Measurements from ENCODE around the gene NTF4. TPM values are rescaled to one million over a fixed set of nuclear protein-coding genes. Genes with fewer than 3 reads are reported as not detected.
"Not testable (repeated sequence)": the region's sequence is repeated elsewhere in the genome, so short reads cannot be mapped to it uniquely, and the experiment has no call there.

Gene NTF4
- total RNA-seq, 1 donor from 2014 or later: 7.3 TPM

DNA sequence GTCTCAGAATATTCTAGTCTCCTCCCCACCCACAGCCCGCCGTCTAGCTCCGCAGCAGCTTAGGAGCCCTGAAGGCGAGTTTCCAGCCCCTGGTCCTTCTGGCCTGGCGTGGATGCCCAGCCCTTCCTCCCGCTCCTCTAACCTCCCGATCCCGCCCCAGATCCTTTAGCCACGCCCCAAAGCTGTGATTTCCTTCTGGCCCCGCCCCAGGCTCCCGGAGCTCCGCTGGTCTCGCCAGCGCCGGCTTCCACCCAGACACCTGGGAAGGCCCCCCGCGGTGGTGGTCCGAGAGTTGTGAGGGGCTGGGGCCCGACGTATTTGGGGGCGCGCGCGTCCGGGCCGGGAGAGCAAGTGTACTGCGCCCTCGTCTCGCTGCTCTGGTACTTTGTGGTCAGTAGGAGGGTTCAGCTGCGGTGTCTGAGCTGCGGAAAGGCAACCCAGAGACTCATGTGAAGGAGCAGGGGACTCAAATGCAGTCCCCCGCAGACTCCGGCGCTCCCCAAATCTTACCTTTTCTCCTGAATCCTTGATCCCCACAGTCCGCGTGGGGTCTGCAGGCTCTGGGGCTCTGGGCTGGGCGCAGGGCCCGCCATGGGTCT is 6.9 kb downstream of the NTF4 start, which contains the start of gene CGB7:
Gene CGB7, minus strand, starts transcription at position 114 of the 599 bp plus-strand sequence. CDS start 2,374 bp downstream, outside the sequence.
- H3K36me3 Mint-ChIP-seq (ENCODE audit: low read depth, unreplicated experiment): peaks cover 7% of the 10 kb centered on the region
- TF ChIP-seq, protein P1, sequence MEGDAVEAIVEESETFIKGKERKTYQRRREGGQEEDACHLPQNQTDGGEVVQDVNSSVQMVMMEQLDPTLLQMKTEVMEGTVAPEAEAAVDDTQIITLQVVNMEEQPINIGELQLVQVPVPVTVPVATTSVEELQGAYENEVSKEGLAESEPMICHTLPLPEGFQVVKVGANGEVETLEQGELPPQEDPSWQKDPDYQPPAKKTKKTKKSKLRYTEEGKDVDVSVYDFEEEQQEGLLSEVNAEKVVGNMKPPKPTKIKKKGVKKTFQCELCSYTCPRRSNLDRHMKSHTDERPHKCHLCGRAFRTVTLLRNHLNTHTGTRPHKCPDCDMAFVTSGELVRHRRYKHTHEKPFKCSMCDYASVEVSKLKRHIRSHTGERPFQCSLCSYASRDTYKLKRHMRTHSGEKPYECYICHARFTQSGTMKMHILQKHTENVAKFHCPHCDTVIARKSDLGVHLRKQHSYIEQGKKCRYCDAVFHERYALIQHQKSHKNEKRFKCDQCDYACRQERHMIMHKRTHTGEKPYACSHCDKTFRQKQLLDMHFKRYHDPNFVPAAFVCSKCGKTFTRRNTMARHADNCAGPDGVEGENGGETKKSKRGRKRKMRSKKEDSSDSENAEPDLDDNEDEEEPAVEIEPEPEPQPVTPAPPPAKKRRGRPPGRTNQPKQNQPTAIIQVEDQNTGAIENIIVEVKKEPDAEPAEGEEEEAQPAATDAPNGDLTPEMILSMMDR (IDR thresholded peaks at IDR 0.05; ENCODE audit: insufficient read depth, low read depth, low read length): no peak
- no peak for TF ChIP-seq EZH2 (IDR thresholded peaks at IDR 0.05; ENCODE audit: insufficient read depth, low read length)
- H3K9ac ChIP-seq (ENCODE audit: low read length): peak within 1 kb of the TSS; percentile 81

DNA sequence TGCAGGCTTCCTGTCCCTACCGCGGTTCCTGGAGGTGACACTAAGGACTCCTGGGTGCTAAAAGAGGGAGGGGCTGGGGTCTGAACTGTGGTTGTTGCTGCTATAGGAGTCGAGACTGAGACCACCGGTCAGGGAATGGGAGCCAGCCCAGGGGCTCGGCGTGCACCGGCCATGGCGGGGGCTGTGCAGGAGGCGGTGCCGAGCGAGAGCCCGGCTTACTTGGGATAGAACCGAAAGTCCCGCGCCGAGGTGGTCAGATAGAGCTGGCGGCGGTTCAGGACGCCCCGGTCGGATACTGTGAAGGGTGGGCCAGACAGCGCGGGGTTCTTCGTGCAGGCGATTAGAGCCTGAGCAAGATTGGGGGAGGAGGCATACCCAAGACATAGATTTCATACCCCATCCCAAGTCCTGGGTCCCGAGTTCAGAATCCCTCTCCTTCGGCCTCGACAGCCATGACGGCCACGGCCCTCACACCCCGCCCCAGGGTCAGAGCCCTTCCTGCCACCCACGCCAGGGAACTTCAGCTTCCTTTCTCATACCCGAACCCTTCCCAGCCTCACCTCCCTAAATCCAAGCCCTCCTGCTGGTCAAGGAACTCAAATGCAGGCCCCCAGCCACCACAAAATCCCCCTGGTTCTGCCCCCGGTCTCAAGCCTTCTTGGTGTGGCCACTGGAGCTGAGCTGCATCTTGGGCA is 7.6 kb downstream of the NTF4 start:
- peaks cover 10% of the 10 kb centered on the region for H3K27me3 Mint-ChIP-seq (ENCODE audit: low read depth, unreplicated experiment)
- not testable (repeated sequence) for H3K36me3 ChIP-seq (ENCODE audit: insufficient read depth, low read length); H3K36me3 Mint-ChIP-seq (ENCODE audit: low read depth, unreplicated experiment); H3K9me3 Mint-ChIP-seq (ENCODE audit: unreplicated experiment); FAIRE-seq; H3K9me3 ChIP-seq (ENCODE audit: insufficient read depth, low read depth, low read length); H3K27me3 ChIP-seq (ENCODE audit: insufficient read depth, low read length); DNase-seq (ENCODE audit: low read depth)
- Histone ChIP-seq H3K9ac (ENCODE audit: low read length) (peak overlapping the region; percentile 81), H2AFZ (ENCODE audit: low read depth, low read length) (peak overlapping the region; percentile 78), H3K4me1 (ENCODE audit: insufficient read depth, low read length) (peaks cover 19% of the 10 kb centered on the region), H3K27ac (ENCODE audit: low read depth, low read length) (peak overlapping the region; percentile 23), H3K4me3 (ENCODE audit: insufficient read depth, low read depth, low read length) (peak overlapping the region; percentile 81), H3K79me2 (ENCODE audit: insufficient read depth, low read length) (peaks cover 59% of the 10 kb centered on the region), H3K4me2 (ENCODE audit: low read length) (peak overlapping the region; percentile 90), H4K20me1 (ENCODE audit: insufficient read depth, low read length) (peaks cover 37% of the 10 kb centered on the region)
- peaks cover 11% of the 10 kb centered on the region for H3K4me1 Mint-ChIP-seq (ENCODE audit: low read depth, unreplicated experiment)
- H3K4me3 Mint-ChIP-seq (ENCODE audit: unreplicated experiment): peak overlapping the region; percentile 93
- H3K27ac Mint-ChIP-seq (ENCODE audit: unreplicated experiment): peak overlapping the region; percentile 93

More for the DNA sequence above, 6.9 kb downstream of the NTF4 start, which contains the start of gene CGB7:
- Histone ChIP-seq H4K20me1 (ENCODE audit: insufficient read depth, low read length) (peaks cover 41% of the 10 kb centered on the region), H3K27ac (ENCODE audit: low read depth, low read length) (peak within 1 kb of the TSS; percentile 33), H2AFZ (ENCODE audit: low read depth, low read length) (peak within 1 kb of the TSS; percentile 78), H3K4me3 (ENCODE audit: insufficient read depth, low read depth, low read length) (peak within 1 kb of the TSS; percentile 81), H3K9me3 (ENCODE audit: insufficient read depth, low read depth, low read length) (no peaks in the 10 kb centered on the region), H3K4me2 (ENCODE audit: low read length) (peak within 1 kb of the TSS; percentile 90), H3K79me2 (ENCODE audit: insufficient read depth, low read length) (peaks cover 59% of the 10 kb centered on the region), H3K27me3 (ENCODE audit: insufficient read depth, low read length) (no peaks in the 10 kb centered on the region), H3K36me3 (ENCODE audit: insufficient read depth, low read length) (no peaks in the 10 kb centered on the region), H3K4me1 (ENCODE audit: insufficient read depth, low read length) (peaks cover 19% of the 10 kb centered on the region)
- Mint-ChIP-seq H3K4me1 (ENCODE audit: low read depth, unreplicated experiment) (peaks cover 11% of the 10 kb centered on the region), H3K9me3 (ENCODE audit: unreplicated experiment) (no peaks in the 10 kb centered on the region), H3K27ac (ENCODE audit: unreplicated experiment) (peak within 1 kb of the TSS; percentile 93), H3K4me3 (ENCODE audit: unreplicated experiment) (peak within 1 kb of the TSS; percentile 93), H3K27me3 (ENCODE audit: low read depth, unreplicated experiment) (peaks cover 10% of the 10 kb centered on the region)
- FAIRE-seq (no peak), DNase-seq (ENCODE audit: low read depth) (peak; percentile 35)

DNA sequence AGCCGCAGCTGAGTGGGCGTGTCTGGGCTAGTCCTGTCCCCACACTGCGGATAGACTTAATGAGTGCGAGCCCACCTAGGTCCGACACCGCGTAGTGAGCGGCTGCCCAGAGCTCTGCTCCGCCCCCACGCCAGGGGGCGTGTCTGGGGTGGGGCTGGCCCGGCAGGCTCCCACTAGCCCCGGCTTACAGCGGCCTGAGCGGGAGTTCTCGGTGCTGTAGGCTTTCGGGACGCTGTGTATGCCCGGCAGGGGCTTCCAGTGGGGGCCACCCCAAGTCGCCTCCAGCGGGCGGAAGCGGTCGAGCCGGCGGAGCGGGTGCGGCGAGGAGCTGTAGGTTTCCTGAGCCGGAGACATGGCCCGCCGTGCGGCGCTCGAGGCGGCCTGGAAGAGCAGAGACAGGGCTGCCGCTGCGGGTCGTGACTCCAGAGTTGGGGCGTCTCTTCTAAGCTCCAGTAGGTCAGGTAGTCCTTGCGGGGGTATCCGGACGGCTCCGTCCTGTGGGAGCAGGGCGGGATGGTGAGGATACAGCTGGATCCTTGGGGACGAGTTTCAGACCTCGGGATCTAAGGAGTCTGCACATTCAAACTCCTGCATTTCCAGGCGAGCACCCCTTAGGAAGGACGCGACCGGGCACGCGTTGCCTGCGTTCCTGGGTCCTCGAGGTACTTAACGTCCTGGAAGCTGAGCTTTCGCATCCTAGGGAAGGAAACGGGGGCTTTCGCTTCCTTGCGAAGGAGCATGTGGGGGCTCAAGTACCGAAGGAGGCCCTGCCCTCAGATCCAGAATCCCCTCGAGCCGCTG is 8.3 kb downstream of the NTF4 start:
- TF ChIP-seq EZH2 (IDR thresholded peaks at IDR 0.05; ENCODE audit: insufficient read depth, low read length): no peak
- TF ChIP-seq, protein P1 (IDR thresholded peaks at IDR 0.05; ENCODE audit: insufficient read depth, low read depth, low read length): no peak
- peak overlapping the region; percentile 78 for H2AFZ ChIP-seq (ENCODE audit: low read depth, low read length)
- no peak for FAIRE-seq
- H3K9ac ChIP-seq (ENCODE audit: low read length): peak overlapping the region; percentile 81
- Mint-ChIP-seq H3K27ac (ENCODE audit: unreplicated experiment) (peak overlapping the region; percentile 69), H3K27me3 (ENCODE audit: low read depth, unreplicated experiment) (peaks cover 10% of the 10 kb centered on the region), H3K4me1 (ENCODE audit: low read depth, unreplicated experiment) (peaks cover 11% of the 10 kb centered on the region), H3K9me3 (ENCODE audit: unreplicated experiment) (no peaks in the 10 kb centered on the region), H3K36me3 (ENCODE audit: low read depth, unreplicated experiment) (peaks cover 7% of the 10 kb centered on the region), H3K4me3 (ENCODE audit: unreplicated experiment) (peak overlapping the region; percentile 93)
- H3K4me3 ChIP-seq (ENCODE audit: insufficient read depth, low read depth, low read length): peak overlapping the region; percentile 81
- peak overlapping the region; percentile 23 for H3K27ac ChIP-seq (ENCODE audit: low read depth, low read length)
- peak overlapping the region; percentile 90 for H3K4me2 ChIP-seq (ENCODE audit: low read length)
- peaks cover 52% of the 10 kb centered on the region for H3K79me2 ChIP-seq (ENCODE audit: insufficient read depth, low read length)
- DNase-seq (ENCODE audit: low read depth): peak; percentile 35
- H3K9me3 ChIP-seq (ENCODE audit: insufficient read depth, low read depth, low read length): no peaks in the 10 kb centered on the region
- H3K4me1 ChIP-seq (ENCODE audit: insufficient read depth, low read length): peaks cover 19% of the 10 kb centered on the region
- H3K36me3 ChIP-seq (ENCODE audit: insufficient read depth, low read length): no peaks in the 10 kb centered on the region
- H3K27me3 ChIP-seq (ENCODE audit: insufficient read depth, low read length): no peaks in the 10 kb centered on the region
- peaks cover 29% of the 10 kb centered on the region for H4K20me1 ChIP-seq (ENCODE audit: insufficient read depth, low read length)

DNA sequence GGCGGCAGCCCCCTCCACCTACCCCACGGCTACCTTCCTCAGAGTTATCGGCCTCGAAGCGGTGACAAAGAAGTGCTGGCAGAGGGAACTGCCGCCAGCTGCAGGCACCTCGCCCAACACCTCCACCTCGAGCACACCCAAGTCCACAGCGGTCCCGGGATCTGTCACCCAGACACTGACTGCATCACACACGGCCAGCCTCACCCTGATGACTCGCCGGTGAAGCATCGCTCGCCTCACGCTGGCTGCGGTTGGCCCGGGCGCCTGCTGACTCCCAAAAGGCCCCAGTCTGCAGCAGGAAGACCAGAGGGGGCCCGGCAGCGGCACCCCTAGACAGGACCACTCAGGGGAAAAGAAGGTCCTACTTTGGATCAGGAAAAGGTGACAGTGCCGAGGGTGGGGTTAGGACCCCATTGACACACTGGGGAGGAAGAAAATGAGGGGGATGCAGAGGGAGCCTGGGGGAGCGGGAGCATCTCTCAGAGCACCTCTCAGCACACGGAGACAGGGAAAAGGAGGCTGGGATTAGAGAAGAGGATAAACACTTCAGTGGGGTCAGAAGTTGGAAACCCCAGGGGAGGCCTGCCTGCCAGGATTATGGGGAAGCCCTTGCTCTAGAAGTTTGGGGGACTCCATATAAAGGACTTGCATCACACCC is 14.1 kb downstream of the NTF4 start:
- peak overlapping the region; percentile 50 for H3K4me3 Mint-ChIP-seq (ENCODE audit: unreplicated experiment)
- peak overlapping the region; percentile 62 for H3K4me2 ChIP-seq (ENCODE audit: low read length)
- not testable (repeated sequence) for FAIRE-seq; H3K27me3 ChIP-seq (ENCODE audit: insufficient read depth, low read length); H3K9me3 Mint-ChIP-seq (ENCODE audit: unreplicated experiment); H3K36me3 ChIP-seq (ENCODE audit: insufficient read depth, low read length); H4K20me1 ChIP-seq (ENCODE audit: insufficient read depth, low read length); H3K9me3 ChIP-seq (ENCODE audit: insufficient read depth, low read depth, low read length); H3K36me3 Mint-ChIP-seq (ENCODE audit: low read depth, unreplicated experiment); H3K79me2 ChIP-seq (ENCODE audit: insufficient read depth, low read length); H3K4me1 ChIP-seq (ENCODE audit: insufficient read depth, low read length); H3K27me3 Mint-ChIP-seq (ENCODE audit: low read depth, unreplicated experiment); H3K4me3 ChIP-seq (ENCODE audit: insufficient read depth, low read depth, low read length)
- peaks cover 11% of the 10 kb centered on the region for H3K4me1 Mint-ChIP-seq (ENCODE audit: low read depth, unreplicated experiment)
- peak; percentile 78 for DNase-seq (ENCODE audit: low read depth)
- peak overlapping the region; percentile 75 for H3K27ac ChIP-seq (ENCODE audit: low read depth, low read length)
- peak overlapping the region; percentile 50 for H2AFZ ChIP-seq (ENCODE audit: low read depth, low read length)
- peak overlapping the region; percentile 63 for H3K9ac ChIP-seq (ENCODE audit: low read length)
- H3K27ac Mint-ChIP-seq (ENCODE audit: unreplicated experiment): peak overlapping the region; percentile 91

Data from astrocyte (in vitro differentiated cells and primary cell).